ENCODE results near the gene MRGPRG.
"Not testable (repeated sequence)": the region's sequence is repeated elsewhere in the genome, so short reads cannot be mapped to it uniquely, and the experiment has no call there.

The MRGPRG gene

GRCh38 chr11:3170756-3171650, 47.6 kb downstream of the MRGPRG start:
- DNase-seq = no peak

GRCh38 chr11:3170044-3170755, 48.4 kb downstream of the MRGPRG start:
- DNase-seq = no peak

DNA sequence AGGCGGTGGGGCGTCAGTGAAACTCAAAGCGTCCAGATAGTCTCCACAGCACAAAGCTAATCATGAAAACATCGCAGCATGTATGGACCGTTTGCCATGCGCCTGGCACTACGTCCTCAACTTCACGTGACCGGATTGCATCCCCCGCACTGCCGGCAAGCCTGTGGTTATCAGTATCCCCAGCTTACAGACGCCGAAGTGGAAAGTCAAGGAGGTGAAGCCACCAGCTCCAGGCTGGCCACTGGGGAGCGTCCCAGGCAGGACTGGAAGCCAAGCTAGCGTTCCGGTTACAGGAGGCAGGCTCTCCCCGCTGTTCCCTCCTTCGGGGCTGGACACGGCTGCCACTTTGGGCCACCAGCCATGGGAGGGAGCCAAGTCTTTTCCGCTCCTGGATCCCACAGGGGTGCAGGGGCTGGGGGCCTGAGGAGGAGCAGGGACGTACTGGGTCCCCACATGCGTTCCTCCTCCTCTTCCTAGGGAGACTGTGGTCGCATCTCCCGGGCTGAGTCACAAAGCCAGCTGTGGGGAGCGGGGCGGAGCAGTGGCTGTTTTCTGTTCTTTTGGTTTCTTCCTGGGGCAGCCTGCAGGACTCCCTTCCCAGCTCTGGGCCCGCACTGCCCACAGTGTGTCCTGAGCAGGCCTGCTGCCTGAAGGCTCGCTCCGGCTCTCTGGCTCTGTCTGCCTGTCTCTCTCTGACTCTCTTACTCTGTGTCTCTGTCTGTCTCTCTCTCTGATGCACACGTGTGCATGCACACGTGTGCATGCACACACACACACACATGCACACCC, 49.2 kb downstream of the MRGPRG start:
- DNase-seq = no peak

GRCh38 chr11:3168742-3169254, 49.8 kb downstream of the MRGPRG start:
- not testable (repeated sequence) for DNase-seq

All from CD4-positive, alpha-beta T cell treated with Interleukin-12 subunit alpha and Interleukin-12 subunit beta, for 1 hour (primary cell).